ENCODE data around the gene CLIC1. TPM values are rescaled to one million over a fixed set of nuclear protein-coding genes. Genes with fewer than 3 reads are reported as not detected.

CLIC1 gene
- total and polyA plus RNA-seq, 2 donors (not counting 1 experiment from before 2014, with no cell fraction given) = 216 to 290 TPM

DNA sequence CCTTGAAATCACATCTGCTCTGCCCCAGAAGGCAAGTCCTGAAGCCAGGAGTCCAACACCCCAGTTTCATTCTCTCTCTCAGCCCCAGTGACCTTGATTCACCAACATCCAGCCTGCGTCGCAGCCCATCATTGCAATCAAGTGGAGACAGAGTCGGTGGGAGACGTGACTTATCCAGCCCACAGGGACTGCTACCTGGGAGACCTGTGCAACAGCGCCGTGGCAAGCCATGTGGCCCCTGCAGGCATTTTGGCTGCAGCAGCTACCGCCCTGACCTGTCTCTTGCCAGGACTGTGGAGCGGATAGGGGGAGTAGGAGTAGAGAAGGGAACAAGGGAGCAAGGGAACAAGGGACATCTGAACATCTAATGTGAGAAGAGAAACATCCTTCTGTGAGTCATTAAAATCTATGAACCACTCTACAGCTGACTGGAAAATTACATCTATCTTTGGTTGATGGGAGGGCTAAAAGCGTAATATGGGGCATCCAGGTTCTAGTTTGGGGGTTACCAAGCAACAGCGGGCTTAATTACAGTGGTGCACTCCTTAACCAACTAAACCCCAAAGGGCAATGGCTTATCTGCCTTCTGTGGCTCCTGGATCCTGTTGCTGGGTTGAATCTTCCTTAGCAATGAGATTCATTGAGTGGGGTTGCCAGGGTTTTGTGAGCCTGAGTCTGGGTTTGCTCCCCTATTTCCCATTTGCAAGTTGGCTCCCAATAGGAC, 18.7 kb downstream of the CLIC1 start:
- ChIA-PET CTCF (no interaction called here), POLR2A (no interaction called here)
- no peak overlapping the region for H3K27ac ChIP-seq (ENCODE audit: low read length in 2 of 2)
- DNase-seq = no peak
- H3K36me3 ChIP-seq (replicated peaks in 1 of 2; ENCODE audit: control extremely low read depth in 1 of 2, control insufficient read depth in 1 of 2, extremely low read depth in 1 of 2, insufficient read depth in 2 of 2, low read length in 1 of 2) = no peaks in the 10 kb centered on the region
- TF ChIP-seq, protein P1, sequence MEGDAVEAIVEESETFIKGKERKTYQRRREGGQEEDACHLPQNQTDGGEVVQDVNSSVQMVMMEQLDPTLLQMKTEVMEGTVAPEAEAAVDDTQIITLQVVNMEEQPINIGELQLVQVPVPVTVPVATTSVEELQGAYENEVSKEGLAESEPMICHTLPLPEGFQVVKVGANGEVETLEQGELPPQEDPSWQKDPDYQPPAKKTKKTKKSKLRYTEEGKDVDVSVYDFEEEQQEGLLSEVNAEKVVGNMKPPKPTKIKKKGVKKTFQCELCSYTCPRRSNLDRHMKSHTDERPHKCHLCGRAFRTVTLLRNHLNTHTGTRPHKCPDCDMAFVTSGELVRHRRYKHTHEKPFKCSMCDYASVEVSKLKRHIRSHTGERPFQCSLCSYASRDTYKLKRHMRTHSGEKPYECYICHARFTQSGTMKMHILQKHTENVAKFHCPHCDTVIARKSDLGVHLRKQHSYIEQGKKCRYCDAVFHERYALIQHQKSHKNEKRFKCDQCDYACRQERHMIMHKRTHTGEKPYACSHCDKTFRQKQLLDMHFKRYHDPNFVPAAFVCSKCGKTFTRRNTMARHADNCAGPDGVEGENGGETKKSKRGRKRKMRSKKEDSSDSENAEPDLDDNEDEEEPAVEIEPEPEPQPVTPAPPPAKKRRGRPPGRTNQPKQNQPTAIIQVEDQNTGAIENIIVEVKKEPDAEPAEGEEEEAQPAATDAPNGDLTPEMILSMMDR (IDR thresholded peaks at IDR 0.05) = no peak
- no peak for TF ChIP-seq EZH2 (IDR thresholded peaks at IDR 0.05; ENCODE audit: borderline replicate concordance, insufficient read depth, low read depth, low read length, poor library complexity, severe bottlenecking)
- H3K4me2 ChIP-seq (replicated peaks; ENCODE audit: low read depth, low read length, poor library complexity, severe bottlenecking) = no peak overlapping the region
- Mint-ChIP-seq H3K4me3 (no peak overlapping the region), H3K27ac (no peak overlapping the region), H3K4me1 (peaks cover 1% of the 10 kb centered on the region), H3K9me3 (ENCODE audit: insufficient read depth) (no peaks in the 10 kb centered on the region), H3K27me3 (peaks cover 1% of the 10 kb centered on the region)
- H4K20me1 ChIP-seq (ENCODE audit: control insufficient read depth, insufficient read depth, low read length, poor library complexity, severe bottlenecking) = no peaks in the 10 kb centered on the region
- H3K27me3 ChIP-seq (replicated peaks in 1 of 4; ENCODE audit: control extremely low read depth in 1 of 4, control insufficient read depth in 3 of 4, insufficient read depth in 4 of 4, low read length in 3 of 4) = no peaks in the 10 kb centered on the region
- no peaks in the 10 kb centered on the region for H3K79me2 ChIP-seq (ENCODE audit: control insufficient read depth, insufficient read depth, low read length)
- H3K4me1 ChIP-seq (ENCODE audit: control insufficient read depth in 2 of 2, insufficient read depth in 2 of 2, low read length in 2 of 2) = no peaks in the 10 kb centered on the region
- H3K9me3 ChIP-seq (ENCODE audit: control extremely low read depth in 1 of 3, control insufficient read depth in 2 of 3, insufficient read depth in 1 of 3, low read length in 2 of 3) = no peaks in the 10 kb centered on the region
- no peak for ATAC-seq (ENCODE audit: low read depth)
- 92% methylated on average over 7 of the region's 10 CpGs for WGBS (ENCODE audit: insufficient coverage)
- intact Hi-C loops (cut with micrococcal nuclease) = no loop called here
- no peak overlapping the region for H3K4me3 ChIP-seq (ENCODE audit: control extremely low read depth in 1 of 5, extremely low read depth in 1 of 5, insufficient read depth in 1 of 5, low read depth in 2 of 5, low read length in 4 of 5)
- no peak overlapping the region for H2AFZ ChIP-seq (ENCODE audit: insufficient read depth, low read depth, low read length, poor library complexity, severe bottlenecking)
- no peak overlapping the region for H3K9ac ChIP-seq (ENCODE audit: low read length)
